Memory B cell (primary cell): ENCODE data around the gene RGS13.
A peak's percentile ranks its signal among the peaks of the same experiment; 100 is the strongest.

Experiments used
- ATAC-seq: fragments of 150-1000 bp; cut with Tn5 transposase; 2 replicates; pipeline ENCODE4 v1.10.0; 2021; ENCODE audit warnings: low read depth, mild to moderate bottlenecking, moderate library complexity
- DNase-seq, 2 donors: peaks; one replicate each; pipeline ENCODE4 v3.0.0; 2022; ENCODE audit warnings: low spot score in 2 of 2
- H3K27ac Mint-ChIP-seq: one replicate; pipeline ENCODE4 v1.8.0; 2022; ENCODE audit warnings: mild to moderate bottlenecking, moderate library complexity, mixed read lengths
- H3K27me3 Mint-ChIP-seq: one replicate; pipeline ENCODE4 v1.8.0; 2022; ENCODE audit warnings: mixed read lengths
- H3K36me3 Mint-ChIP-seq: one replicate; pipeline ENCODE4 v1.8.0; 2022; ENCODE audit warnings: mild to moderate bottlenecking, mixed read lengths
- H3K4me1 Mint-ChIP-seq: one replicate; pipeline ENCODE4 v1.8.0; 2022; ENCODE audit warnings: mixed read lengths
- H3K4me3 Mint-ChIP-seq: one replicate; pipeline ENCODE4 v1.8.0; 2022; ENCODE audit warnings: mild to moderate bottlenecking, moderate library complexity, mixed read lengths
- H3K9me3 Mint-ChIP-seq: one replicate; pipeline ENCODE4 v1.8.0; 2022; ENCODE audit warnings: mixed read lengths

Gene RGS13

GRCh38 chr1:192632641-192633532 lies 3.1 kb upstream of the RGS13 start:
- DNase-seq (no peak), ATAC-seq (no peak)
- Mint-ChIP-seq H3K27me3 (peaks cover 21% of the 10 kb centered on the region), H3K4me3 (no peak overlapping the region), H3K9me3 (no peaks in the 10 kb centered on the region), H3K36me3 (no peaks in the 10 kb centered on the region), H3K4me1 (peaks cover 6% of the 10 kb centered on the region), H3K27ac (no peak overlapping the region)

GRCh38 chr1:192633533-192634253 lies 2.3 kb upstream of the RGS13 start:
- H3K27me3 Mint-ChIP-seq: peaks cover 19% of the 10 kb centered on the region
- no peak for ATAC-seq
- H3K4me3 Mint-ChIP-seq: no peak overlapping the region
- no peak for DNase-seq
- no peaks in the 10 kb centered on the region for H3K9me3 Mint-ChIP-seq
- no peaks in the 10 kb centered on the region for H3K36me3 Mint-ChIP-seq
- no peak overlapping the region for H3K27ac Mint-ChIP-seq
- H3K4me1 Mint-ChIP-seq: peaks cover 5% of the 10 kb centered on the region

DNA sequence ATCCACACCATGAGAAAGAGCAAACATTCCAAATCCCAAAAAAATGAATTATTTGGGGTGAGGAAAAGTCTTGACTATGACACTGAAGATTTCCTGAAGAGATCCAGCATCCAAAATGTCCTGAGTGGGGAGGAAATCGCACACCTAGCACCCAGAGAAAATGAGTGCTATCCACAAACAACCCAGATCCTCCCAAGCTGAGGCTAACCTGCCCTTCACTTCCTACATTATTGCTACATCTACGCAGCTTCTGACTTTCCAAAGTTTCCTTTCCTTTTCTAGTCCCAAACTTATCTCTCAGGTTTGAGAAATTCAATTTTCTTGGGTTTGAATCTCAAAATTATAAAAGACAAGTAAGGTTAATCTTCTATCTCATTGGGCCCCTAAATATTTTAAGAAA lies 906 bp upstream of the RGS13 start:
- ATAC-seq (no peak), DNase-seq (no peak)
- H3K36me3 Mint-ChIP-seq: no peaks in the 10 kb centered on the region
- H3K27me3 Mint-ChIP-seq: peaks cover 16% of the 10 kb centered on the region
- H3K4me3 Mint-ChIP-seq: no peak overlapping the region
- H3K4me1 Mint-ChIP-seq: peaks cover 6% of the 10 kb centered on the region
- H3K27ac Mint-ChIP-seq: no peak overlapping the region
- H3K9me3 Mint-ChIP-seq: no peaks in the 10 kb centered on the region

DNA sequence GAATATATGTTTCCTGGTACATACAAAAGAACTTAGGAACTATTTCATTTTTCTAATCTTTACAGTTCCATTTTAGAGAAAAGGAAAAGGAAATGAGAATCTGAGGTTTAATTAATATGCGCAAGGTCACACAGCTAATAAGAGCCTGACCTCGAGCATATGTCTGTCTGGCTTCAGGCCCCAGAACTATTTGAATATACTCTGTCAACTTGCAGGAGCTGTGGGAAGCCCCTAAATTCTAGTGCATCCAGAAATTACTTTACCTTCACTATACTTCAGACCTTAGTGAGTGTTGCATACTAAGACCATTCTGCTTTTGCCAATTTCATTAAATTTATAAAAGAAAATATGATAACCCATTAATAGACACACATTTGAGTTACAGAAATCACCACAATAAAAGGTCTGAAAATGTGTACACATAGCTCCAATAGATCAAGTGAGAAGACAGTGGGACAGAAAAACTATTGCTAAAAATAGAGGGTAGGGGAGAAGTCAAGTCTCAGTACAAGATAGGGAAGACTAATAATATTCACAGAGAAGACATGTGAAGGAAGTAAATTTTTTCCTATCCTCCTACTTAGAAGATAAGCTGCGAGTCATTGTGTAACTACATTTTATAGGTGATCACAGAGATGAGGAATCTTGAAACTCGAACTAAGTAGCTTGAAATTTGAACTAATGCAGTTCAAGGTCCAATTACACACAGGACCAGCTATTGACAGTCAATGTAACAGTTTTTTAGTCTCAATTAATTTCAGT lies 3.8 kb downstream of the RGS13 start:
- H3K36me3 Mint-ChIP-seq: no peaks in the 10 kb centered on the region
- no peaks in the 10 kb centered on the region for H3K9me3 Mint-ChIP-seq
- no peak overlapping the region for H3K4me3 Mint-ChIP-seq
- peaks cover 6% of the 10 kb centered on the region for H3K4me1 Mint-ChIP-seq
- H3K27ac Mint-ChIP-seq: no peak overlapping the region
- DNase-seq (no peak), ATAC-seq (peak; percentile 71)
- H3K27me3 Mint-ChIP-seq: peaks cover 8% of the 10 kb centered on the region

GRCh38 chr1:192652159-192652558 lies 16.2 kb downstream of the RGS13 start:
- Mint-ChIP-seq H3K4me3 (no peak overlapping the region), H3K4me1 (no peaks in the 10 kb centered on the region), H3K36me3 (no peaks in the 10 kb centered on the region), H3K27ac (no peak overlapping the region), H3K9me3 (no peaks in the 10 kb centered on the region), H3K27me3 (peaks cover 4% of the 10 kb centered on the region)
- ATAC-seq: no peak
- no peak for DNase-seq

- no peak overlapping the region for H3K27ac Mint-ChIP-seq
- H3K27me3 Mint-ChIP-seq: peaks cover 2% of the 10 kb centered on the region
- no peak overlapping the region for H3K4me3 Mint-ChIP-seq
- H3K36me3 Mint-ChIP-seq: no peaks in the 10 kb centered on the region
- H3K9me3 Mint-ChIP-seq: no peaks in the 10 kb centered on the region
- ATAC-seq: no peak
- no peaks in the 10 kb centered on the region for H3K4me1 Mint-ChIP-seq
- no peak for DNase-seq
Observed at GRCh38 chr1:192654120-192654519, 18.2 kb downstream of the RGS13 start.

DNA sequence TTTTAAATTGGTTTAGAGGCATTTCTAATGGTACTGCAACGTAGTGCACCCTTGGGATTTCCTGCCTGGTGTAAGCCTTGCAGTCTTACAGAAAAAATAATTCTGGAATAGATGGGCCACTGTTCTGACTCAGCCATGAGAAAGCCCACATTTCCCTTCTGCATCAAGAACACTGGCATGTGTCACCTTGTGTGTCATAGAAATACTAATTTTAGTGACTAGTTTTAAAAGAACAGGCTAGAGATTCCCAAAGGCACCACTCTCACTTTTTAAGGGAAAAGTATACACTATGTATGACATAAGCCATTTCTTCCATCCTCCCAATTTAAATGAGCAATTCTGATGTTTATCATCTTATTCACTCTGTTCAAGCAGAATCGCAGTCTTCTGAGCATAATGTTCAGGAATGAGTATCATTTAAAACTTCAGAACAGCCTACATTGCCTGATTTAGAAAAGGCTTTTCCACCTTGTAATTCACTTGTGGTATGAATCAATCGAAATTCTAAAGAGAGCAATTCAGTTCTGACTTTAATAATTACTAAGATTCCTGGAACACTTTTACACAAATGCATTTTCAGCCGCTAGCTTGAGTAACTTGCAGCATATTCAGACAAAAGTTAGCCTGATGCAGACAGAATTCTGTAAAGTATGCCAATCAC lies 18.8 kb downstream of the RGS13 start:
- Mint-ChIP-seq H3K36me3 (no peaks in the 10 kb centered on the region), H3K27me3 (no peaks in the 10 kb centered on the region), H3K27ac (no peak overlapping the region), H3K4me3 (no peak overlapping the region), H3K4me1 (no peaks in the 10 kb centered on the region), H3K9me3 (no peaks in the 10 kb centered on the region)
- no peak for ATAC-seq
- DNase-seq: no peak

DNA sequence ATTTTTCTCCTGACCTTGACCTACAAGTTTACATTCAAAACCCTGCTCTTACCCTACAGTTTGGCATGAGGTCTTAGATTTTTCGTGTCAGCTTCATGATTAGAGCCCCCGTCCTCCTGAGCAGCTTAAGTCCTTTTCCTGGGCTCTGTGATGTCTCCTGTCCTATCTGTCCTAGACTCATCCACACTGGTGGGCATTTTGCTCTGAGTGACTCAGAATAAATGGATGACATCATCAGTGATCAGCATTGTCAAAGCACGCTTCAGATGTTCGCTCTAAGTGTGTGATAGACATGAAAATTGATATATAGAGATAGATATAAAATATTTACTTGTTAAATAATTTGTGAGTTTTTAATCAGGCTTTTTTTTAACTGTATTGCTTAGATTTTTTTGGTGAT lies 21.8 kb downstream of the RGS13 start:
- Mint-ChIP-seq H3K9me3 (no peaks in the 10 kb centered on the region), H3K27me3 (no peaks in the 10 kb centered on the region), H3K27ac (no peak overlapping the region), H3K36me3 (no peaks in the 10 kb centered on the region), H3K4me3 (no peak overlapping the region), H3K4me1 (no peaks in the 10 kb centered on the region)
- no peak for DNase-seq
- ATAC-seq: no peak

DNA sequence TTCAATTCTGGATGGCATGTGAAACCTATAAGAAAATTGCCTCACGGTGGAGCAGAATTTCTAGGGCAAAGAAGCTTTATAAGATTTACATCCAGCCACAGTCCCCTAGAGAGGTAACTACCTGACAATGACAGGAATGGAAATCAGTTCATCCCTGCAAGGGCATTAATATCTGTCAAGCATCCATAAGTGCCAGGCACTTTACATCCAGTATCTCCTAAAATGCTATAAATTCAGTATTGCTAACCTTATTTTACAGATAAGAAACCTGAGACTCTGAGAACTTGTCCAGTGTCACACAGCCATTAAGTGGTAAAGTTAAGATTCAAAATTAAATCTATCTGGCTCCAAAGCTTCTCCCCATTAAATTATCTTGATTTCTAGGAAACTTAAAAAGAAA lies 22.3 kb downstream of the RGS13 start:
- H3K9me3 Mint-ChIP-seq: no peaks in the 10 kb centered on the region
- H3K4me1 Mint-ChIP-seq: no peaks in the 10 kb centered on the region
- ATAC-seq (no peak), DNase-seq (no peak)
- H3K36me3 Mint-ChIP-seq: no peaks in the 10 kb centered on the region
- no peak overlapping the region for H3K4me3 Mint-ChIP-seq
- no peaks in the 10 kb centered on the region for H3K27me3 Mint-ChIP-seq
- no peak overlapping the region for H3K27ac Mint-ChIP-seq

DNA sequence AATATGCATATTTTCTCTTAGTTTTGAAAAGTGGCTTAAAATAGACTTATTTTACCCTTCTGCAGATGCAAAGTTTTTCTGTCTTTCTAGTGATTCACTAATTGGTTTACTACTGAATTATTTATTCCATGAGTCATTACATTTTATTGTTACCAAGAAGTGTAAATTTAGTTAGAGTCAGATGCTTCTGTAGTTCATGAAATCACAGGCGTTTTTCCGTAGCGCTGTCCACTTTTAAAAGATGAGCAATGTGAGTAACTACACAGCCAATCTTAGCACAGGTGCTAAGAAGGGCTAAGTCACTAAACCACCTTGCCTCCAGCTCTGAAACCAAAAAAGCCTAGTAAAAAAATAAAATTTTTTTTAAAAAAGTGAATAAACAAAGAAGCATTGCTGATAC lies 24.7 kb downstream of the RGS13 start:
- no peaks in the 10 kb centered on the region for H3K36me3 Mint-ChIP-seq
- no peak for ATAC-seq
- no peak overlapping the region for H3K27ac Mint-ChIP-seq
- H3K9me3 Mint-ChIP-seq: no peaks in the 10 kb centered on the region
- no peak overlapping the region for H3K4me3 Mint-ChIP-seq
- H3K27me3 Mint-ChIP-seq: no peaks in the 10 kb centered on the region
- DNase-seq: no peak
- H3K4me1 Mint-ChIP-seq: no peaks in the 10 kb centered on the region

- no peak overlapping the region for H3K27ac Mint-ChIP-seq
- ATAC-seq (no peak), DNase-seq (no peak)
- H3K4me3 Mint-ChIP-seq: no peak overlapping the region
- H3K9me3 Mint-ChIP-seq: no peaks in the 10 kb centered on the region
- H3K27me3 Mint-ChIP-seq: peaks cover 6% of the 10 kb centered on the region
- no peaks in the 10 kb centered on the region for H3K36me3 Mint-ChIP-seq
- no peaks in the 10 kb centered on the region for H3K4me1 Mint-ChIP-seq
Observed at GRCh38 chr1:192668409-192668983, 32.5 kb downstream of the RGS13 start.

DNA sequence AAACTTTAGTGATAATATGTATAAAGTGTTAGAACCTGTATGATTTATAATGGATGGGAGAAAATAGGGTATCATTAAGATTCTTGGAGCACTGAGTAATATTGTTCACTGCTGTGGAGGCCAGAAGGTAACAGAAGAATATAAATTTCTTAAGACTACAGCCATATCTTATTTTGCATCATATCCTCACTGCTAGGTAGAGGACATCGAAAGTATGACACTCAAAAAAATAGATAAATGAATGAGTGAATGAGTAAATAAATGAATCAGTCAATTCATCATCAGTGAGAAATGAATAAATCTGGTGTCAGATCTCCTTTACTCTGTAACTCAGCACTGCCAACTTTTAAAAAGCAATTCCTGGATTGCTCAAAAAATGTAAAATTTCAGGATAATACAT lies 33.2 kb downstream of the RGS13 start:
- Mint-ChIP-seq H3K4me3 (no peak overlapping the region), H3K9me3 (no peaks in the 10 kb centered on the region), H3K36me3 (no peaks in the 10 kb centered on the region), H3K27ac (no peak overlapping the region), H3K27me3 (peaks cover 6% of the 10 kb centered on the region), H3K4me1 (no peaks in the 10 kb centered on the region)
- ATAC-seq: no peak
- DNase-seq: no peak

DNA sequence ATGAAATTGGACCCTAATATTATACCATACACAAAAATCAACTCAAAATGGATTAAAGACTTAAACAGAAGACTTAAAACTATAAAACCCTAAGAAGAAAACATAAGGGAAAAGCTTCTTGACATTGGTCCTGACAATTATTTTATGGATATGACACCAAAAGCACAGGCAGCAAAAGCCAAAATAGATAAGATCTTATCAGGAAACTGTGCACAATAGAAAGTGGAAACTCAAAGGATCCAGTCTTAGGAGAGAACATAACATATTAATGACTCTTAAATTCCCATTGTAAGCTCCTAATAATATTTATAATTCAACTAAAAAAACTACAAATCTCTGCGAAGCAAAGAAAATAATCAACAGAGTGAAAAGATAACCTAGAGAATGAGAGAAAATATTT lies 39.8 kb downstream of the RGS13 start:
- no peak overlapping the region for H3K27ac Mint-ChIP-seq
- no peak overlapping the region for H3K4me3 Mint-ChIP-seq
- no peaks in the 10 kb centered on the region for H3K4me1 Mint-ChIP-seq
- H3K36me3 Mint-ChIP-seq: no peaks in the 10 kb centered on the region
- no peak for DNase-seq
- no peaks in the 10 kb centered on the region for H3K9me3 Mint-ChIP-seq
- H3K27me3 Mint-ChIP-seq: peaks cover 2% of the 10 kb centered on the region
- ATAC-seq: no peak
